Upper lobe of left lung (tissue), 6 donors: Measurements from ENCODE around the gene ARHGAP31. TPM values are rescaled to one million over a fixed set of nuclear protein-coding genes. Genes with fewer than 3 reads are reported as not detected.

Experiments
- ATAC-seq, 2 donors: fragments of 200-7000 bp; cut with Tn5 transposase; one replicate each; pipeline ENCODE4 v1.9.1; 2022; ENCODE audit warnings: mild to moderate bottlenecking in 2 of 2, moderate library complexity in 2 of 2; ENCODE audit not compliant: low FRiP score in 2 of 2
- DNase-seq, 2 donors: peaks; one replicate each; pipeline ENCODE4 v3.0.0-alpha.2; 2019 to 2020
- H3K27ac ChIP-seq, 4 donors: fragments of 200-600 bp; sonication (generic); one replicate each; pipeline ENCODE4 v1.5.1; 2016 to 2019
- H3K27me3 ChIP-seq, 4 donors: fragments of 200-600 bp; sonication (generic); one replicate each; pipeline ENCODE4 v1.5.1; 2017 to 2019
- H3K36me3 ChIP-seq, 4 donors: fragments of 200-600 bp; sonication (generic); one replicate each; pipeline ENCODE4 v1.5.1; 2016 to 2019
- H3K4me1 ChIP-seq, 4 donors: fragments of 200-600 bp; sonication (generic); one replicate each; pipeline ENCODE4 v1.5.1; 2018 to 2019
- H3K4me3 ChIP-seq, 4 donors: fragments of 200-600 bp; sonication (generic); one replicate each; pipeline ENCODE4 v1.5.1; 2017 to 2019; ENCODE audit warnings: mild to moderate bottlenecking in 2 of 4, moderate library complexity in 1 of 4
- H3K9me3 ChIP-seq, 4 donors: fragments of 200-600 bp; sonication (generic); one replicate each; pipeline ENCODE4 v1.5.1; 2018 to 2019
- EP300 ChIP-seq, 4 donors: sonication (generic); formaldehyde crosslinking; IDR thresholded peaks; one replicate each; pipeline ENCODE4 v1.5.1; 2017; ENCODE audit warnings: antibody characterized with exemption in 4 of 4, control low read depth in 2 of 4
- POLR2A ChIP-seq, 4 donors: fragments of 450-650 bp; IDR thresholded peaks; one replicate each; pipeline ENCODE4 v1.5.1; 2016 to 2017; ENCODE audit warnings: antibody characterized with exemption in 4 of 4, mild to moderate bottlenecking in 2 of 4
- POLR2AphosphoS5 ChIP-seq, 2 donors: sonication (generic); formaldehyde crosslinking; IDR thresholded peaks; one replicate each; pipeline ENCODE4 v1.5.1; 2017; ENCODE audit warnings: antibody characterized with exemption in 2 of 2
- WGBS, 2 donors: methylation state at CpG; one replicate each; pipeline ENCODE4 v1.1.5; 2017 to 2018; 5-methylcytosine and 5-hydroxymethylcytosine counted together
- total RNA-seq, 6 donors: library from RNA; depleted of rRNA in 4 of 6; stranded (reverse); fragments of >200 nt in 4 of 6; gene quantifications; one replicate each; pipeline versions ENCODE4 v1.1.0 to v1.2.1, GENCODE V29; 2016 to 2021
- TF ChIP-seq, protein P1 (sequence below), 6 experiments: fragments of 450-650 bp in 4 of 6; fragments of 200-600 bp in 2 of 6; sonication (generic) in 2 of 6; IDR thresholded peaks; one replicate each; pipeline ENCODE4 v1.5.1; 2016 to 2019; ENCODE audit warnings: antibody characterized with exemption in 6 of 6
- donor health status: DM: no; HTN: no; CAD: no; lungs with moderate emphysema.
- donor health status: DM: no; HTN: yes; CAD: no; lungs with severe emphysema.

ARHGAP31 gene
- total RNA-seq, 6 donors from 2014 or later: 47.1 to 91.0 (median 66.2) TPM

- no peak for DNase-seq
- H3K27me3 ChIP-seq: no peaks in the 10 kb centered on the region
- peak overlapping the region in 3 of 4 donors; percentile 39 to 98 (median 98) for H3K27ac ChIP-seq
- 70 to 75% methylated on average over 11 of the region's 11 CpGs for WGBS, 2 donors
- H3K4me1 ChIP-seq: peaks cover 59 to 84% (median 73%) of the 10 kb centered on the region in 4 donors
- no peaks in the 10 kb centered on the region for H3K9me3 ChIP-seq
- TF ChIP-seq POLR2A (IDR thresholded peaks at IDR 0.05) (no peak), POLR2AphosphoS5 (IDR thresholded peaks at IDR 0.05) (no peak), EP300 (IDR thresholded peaks at IDR 0.05) (no peak)
- TF ChIP-seq, protein P1, sequence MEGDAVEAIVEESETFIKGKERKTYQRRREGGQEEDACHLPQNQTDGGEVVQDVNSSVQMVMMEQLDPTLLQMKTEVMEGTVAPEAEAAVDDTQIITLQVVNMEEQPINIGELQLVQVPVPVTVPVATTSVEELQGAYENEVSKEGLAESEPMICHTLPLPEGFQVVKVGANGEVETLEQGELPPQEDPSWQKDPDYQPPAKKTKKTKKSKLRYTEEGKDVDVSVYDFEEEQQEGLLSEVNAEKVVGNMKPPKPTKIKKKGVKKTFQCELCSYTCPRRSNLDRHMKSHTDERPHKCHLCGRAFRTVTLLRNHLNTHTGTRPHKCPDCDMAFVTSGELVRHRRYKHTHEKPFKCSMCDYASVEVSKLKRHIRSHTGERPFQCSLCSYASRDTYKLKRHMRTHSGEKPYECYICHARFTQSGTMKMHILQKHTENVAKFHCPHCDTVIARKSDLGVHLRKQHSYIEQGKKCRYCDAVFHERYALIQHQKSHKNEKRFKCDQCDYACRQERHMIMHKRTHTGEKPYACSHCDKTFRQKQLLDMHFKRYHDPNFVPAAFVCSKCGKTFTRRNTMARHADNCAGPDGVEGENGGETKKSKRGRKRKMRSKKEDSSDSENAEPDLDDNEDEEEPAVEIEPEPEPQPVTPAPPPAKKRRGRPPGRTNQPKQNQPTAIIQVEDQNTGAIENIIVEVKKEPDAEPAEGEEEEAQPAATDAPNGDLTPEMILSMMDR (IDR thresholded peaks at IDR 0.05): no peak
- H3K4me3 ChIP-seq: peak overlapping the region in 2 of 4 donors; percentile 11 to 83
- H3K36me3 ChIP-seq: peaks cover 0 to 25% (median 0%) of the 10 kb centered on the region in 4 donors
- no peak for ATAC-seq
Observed at GRCh38 chr3:119298565-119298941, 4.4 kb downstream of the ARHGAP31 start.

DNA sequence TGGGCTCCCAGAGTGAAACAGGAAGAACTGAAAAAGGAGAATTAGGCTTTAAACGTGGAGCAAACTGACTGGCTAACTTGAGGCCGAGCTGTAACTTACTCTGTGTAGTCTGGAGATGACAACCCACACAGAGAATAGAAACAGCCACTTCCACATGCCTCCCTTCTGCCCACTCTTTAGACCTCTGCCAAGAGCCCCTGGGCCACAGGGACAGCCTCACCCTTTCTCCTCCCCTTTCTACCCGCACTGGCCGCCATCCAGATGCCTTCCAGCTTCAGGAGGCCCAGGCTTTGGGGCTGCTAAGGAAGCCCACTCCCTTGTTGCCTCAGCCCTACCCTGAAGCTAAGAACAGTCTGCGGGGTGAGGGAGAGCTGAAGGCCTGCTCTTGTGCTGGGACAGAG lies 6.8 kb downstream of the ARHGAP31 start:
- Histone ChIP-seq H3K36me3 (peaks cover 0 to 25% (median 0%) of the 10 kb centered on the region in 4 donors), H3K27me3 (no peaks in the 10 kb centered on the region), H3K4me1 (peaks cover 82 to 98% (median 91%) of the 10 kb centered on the region in 4 donors), H3K4me3 (no peak overlapping the region), H3K9me3 (no peaks in the 10 kb centered on the region), H3K27ac (peak overlapping the region; percentile 54 to 98 (median 61))
- TF ChIP-seq POLR2AphosphoS5 (IDR thresholded peaks at IDR 0.05) (no peak), EP300 (IDR thresholded peaks at IDR 0.05) (no peak), POLR2A (IDR thresholded peaks at IDR 0.05) (peak in 1 of 4 donors; percentile 16)
- TF ChIP-seq, protein P1 (IDR thresholded peaks at IDR 0.05): no peak
- DNase-seq: no peak
- peak in 1 of 2 donors; percentile 69 for ATAC-seq
- WGBS, 2 donors: 41 to 69% methylated on average over 5 of the region's 5 CpGs

DNA sequence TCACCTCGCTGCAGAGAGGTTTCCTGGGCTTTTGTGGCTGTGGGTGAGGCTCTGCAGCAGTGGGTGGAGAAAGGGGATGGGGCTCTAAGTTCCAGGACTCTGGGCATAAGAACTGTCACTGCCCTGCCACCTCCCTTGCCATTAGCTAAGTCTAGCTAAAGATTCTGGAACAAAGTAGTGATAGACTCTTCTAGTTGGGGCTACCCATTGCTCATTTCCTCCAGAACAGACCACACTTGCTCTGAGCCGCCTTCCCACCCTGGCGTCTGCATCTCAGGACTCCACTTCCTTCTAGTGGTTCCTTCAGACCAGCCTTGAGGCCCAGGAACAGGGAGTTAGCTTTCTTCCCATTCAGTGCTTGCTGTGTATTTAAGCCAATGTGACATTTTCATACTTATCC lies 7.5 kb downstream of the ARHGAP31 start:
- Histone ChIP-seq H3K4me1 (peaks cover 78 to 94% (median 86%) of the 10 kb centered on the region in 4 donors), H3K27me3 (no peaks in the 10 kb centered on the region), H3K36me3 (peaks cover 0 to 24% (median 0%) of the 10 kb centered on the region in 4 donors), H3K4me3 (no peak overlapping the region), H3K9me3 (no peaks in the 10 kb centered on the region), H3K27ac (peak overlapping the region in 3 of 4 donors; percentile 59 to 98 (median 63))
- TF ChIP-seq EP300 (IDR thresholded peaks at IDR 0.05) (no peak), POLR2AphosphoS5 (IDR thresholded peaks at IDR 0.05) (no peak), POLR2A (IDR thresholded peaks at IDR 0.05) (no peak)
- TF ChIP-seq, protein P1 (IDR thresholded peaks at IDR 0.05): no peak
- ATAC-seq: peak; percentile 15 to 51
- DNase-seq: peak in 1 of 2 donors; percentile 51
- 42 to 46% methylated on average over 3 of the region's 3 CpGs for WGBS, 2 donors

GRCh38 chr3:119302697-119303551 lies 8.7 kb downstream of the ARHGAP31 start:
- DNase-seq (no peak), ATAC-seq (peak in 1 of 2 donors; percentile 7)
- Histone ChIP-seq H3K9me3 (no peaks in the 10 kb centered on the region), H3K27me3 (no peaks in the 10 kb centered on the region), H3K36me3 (peaks cover 0 to 22% (median 0%) of the 10 kb centered on the region in 4 donors), H3K4me1 (peaks cover 67 to 82% (median 75%) of the 10 kb centered on the region in 4 donors), H3K4me3 (no peak overlapping the region), H3K27ac (peak overlapping the region in 2 of 4 donors; percentile 19 to 50)
- WGBS, 2 donors: 46 to 58% methylated on average over 7 of the region's 7 CpGs
- no peak for TF ChIP-seq EP300 (IDR thresholded peaks at IDR 0.05)
- TF ChIP-seq POLR2AphosphoS5 (IDR thresholded peaks at IDR 0.05): no peak
- no peak for TF ChIP-seq POLR2A (IDR thresholded peaks at IDR 0.05)
- TF ChIP-seq, protein P1 (IDR thresholded peaks at IDR 0.05): no peak
